ENCODE measurements around the gene HDGFL2.
A peak's percentile ranks its signal among the peaks of the same experiment; 100 is the strongest.

HDGFL2 gene

DNA sequence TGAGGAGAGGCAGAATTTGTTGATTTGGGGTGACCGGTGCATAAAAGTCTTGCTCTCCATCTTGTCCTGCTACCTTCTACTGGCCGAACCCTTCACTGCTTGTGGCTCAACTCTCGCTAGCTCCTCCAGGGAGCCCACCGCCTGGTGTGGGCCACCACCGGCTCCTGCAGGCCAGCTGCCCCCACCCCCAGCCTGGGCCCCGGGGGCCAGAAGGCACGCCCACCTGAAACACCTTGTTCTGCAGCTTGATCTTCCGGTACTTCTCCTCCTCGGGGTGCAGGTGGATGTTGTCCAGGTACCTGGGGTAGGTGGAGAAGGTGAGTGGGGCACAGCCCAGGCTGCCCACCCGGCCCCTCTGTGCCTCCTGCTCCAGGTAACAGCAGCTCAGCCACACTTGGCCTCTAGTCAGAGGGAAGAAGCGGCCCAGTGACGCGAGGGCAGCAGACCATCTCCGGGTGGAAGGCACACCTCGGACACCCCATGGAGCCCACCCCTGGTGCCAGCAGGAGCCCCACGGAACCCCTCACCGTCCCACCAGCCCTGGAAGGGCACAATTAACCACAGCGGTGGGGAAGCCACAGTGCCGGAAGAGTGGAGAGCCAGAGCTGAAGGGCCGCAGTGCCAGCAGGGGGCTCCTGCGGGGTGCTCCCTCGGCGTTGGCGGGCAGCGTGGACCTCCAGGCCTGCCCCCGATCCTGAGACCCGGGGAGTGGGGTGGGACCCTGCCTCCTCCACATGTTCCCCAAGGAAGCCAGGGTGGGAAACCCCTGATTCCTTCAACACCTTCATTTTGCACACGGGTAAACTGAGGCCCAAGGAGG lies 24.6 kb upstream of the HDGFL2 start:
- no peaks in the 10 kb centered on the region for H4K20me1 ChIP-seq (ENCODE audit: control insufficient read depth, insufficient read depth, low read depth, low read length)
- peaks cover 69% of the 10 kb centered on the region for H3K36me3 ChIP-seq (ENCODE audit: control insufficient read depth, low read length)
- no peaks in the 10 kb centered on the region for H3K27me3 ChIP-seq (ENCODE audit: control insufficient read depth, low read length)
- no peaks in the 10 kb centered on the region for H3K9me3 ChIP-seq (ENCODE audit: control insufficient read depth, insufficient read depth, low read length)
- no peaks in the 10 kb centered on the region for H3F3A ChIP-seq (ENCODE audit: control insufficient read depth, insufficient read depth)
- TF ChIP-seq EZH2phosphoT487 (IDR thresholded peaks at IDR 0.05; ENCODE audit: borderline replicate concordance, low read length) = no peak
- TF ChIP-seq, protein P1, sequence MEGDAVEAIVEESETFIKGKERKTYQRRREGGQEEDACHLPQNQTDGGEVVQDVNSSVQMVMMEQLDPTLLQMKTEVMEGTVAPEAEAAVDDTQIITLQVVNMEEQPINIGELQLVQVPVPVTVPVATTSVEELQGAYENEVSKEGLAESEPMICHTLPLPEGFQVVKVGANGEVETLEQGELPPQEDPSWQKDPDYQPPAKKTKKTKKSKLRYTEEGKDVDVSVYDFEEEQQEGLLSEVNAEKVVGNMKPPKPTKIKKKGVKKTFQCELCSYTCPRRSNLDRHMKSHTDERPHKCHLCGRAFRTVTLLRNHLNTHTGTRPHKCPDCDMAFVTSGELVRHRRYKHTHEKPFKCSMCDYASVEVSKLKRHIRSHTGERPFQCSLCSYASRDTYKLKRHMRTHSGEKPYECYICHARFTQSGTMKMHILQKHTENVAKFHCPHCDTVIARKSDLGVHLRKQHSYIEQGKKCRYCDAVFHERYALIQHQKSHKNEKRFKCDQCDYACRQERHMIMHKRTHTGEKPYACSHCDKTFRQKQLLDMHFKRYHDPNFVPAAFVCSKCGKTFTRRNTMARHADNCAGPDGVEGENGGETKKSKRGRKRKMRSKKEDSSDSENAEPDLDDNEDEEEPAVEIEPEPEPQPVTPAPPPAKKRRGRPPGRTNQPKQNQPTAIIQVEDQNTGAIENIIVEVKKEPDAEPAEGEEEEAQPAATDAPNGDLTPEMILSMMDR (IDR thresholded peaks at IDR 0.05; ENCODE audit: low read depth, low read length, poor library complexity, severe bottlenecking) = peak; percentile 7
- no peak overlapping the region for H3K4me3 ChIP-seq (ENCODE audit: low read length)
- no peak overlapping the region for H3K27ac ChIP-seq (ENCODE audit: low read depth, low read length)
- H3K4me2 ChIP-seq (ENCODE audit: low read length) = no peak overlapping the region
- no peaks in the 10 kb centered on the region for H3K79me2 ChIP-seq (ENCODE audit: control insufficient read depth, low read length)
- H3K9me2 ChIP-seq (replicated peaks; ENCODE audit: control insufficient read depth, low read length) = no peaks in the 10 kb centered on the region
- no peaks in the 10 kb centered on the region for H3K4me1 ChIP-seq (ENCODE audit: control insufficient read depth, low read length)

DNA sequence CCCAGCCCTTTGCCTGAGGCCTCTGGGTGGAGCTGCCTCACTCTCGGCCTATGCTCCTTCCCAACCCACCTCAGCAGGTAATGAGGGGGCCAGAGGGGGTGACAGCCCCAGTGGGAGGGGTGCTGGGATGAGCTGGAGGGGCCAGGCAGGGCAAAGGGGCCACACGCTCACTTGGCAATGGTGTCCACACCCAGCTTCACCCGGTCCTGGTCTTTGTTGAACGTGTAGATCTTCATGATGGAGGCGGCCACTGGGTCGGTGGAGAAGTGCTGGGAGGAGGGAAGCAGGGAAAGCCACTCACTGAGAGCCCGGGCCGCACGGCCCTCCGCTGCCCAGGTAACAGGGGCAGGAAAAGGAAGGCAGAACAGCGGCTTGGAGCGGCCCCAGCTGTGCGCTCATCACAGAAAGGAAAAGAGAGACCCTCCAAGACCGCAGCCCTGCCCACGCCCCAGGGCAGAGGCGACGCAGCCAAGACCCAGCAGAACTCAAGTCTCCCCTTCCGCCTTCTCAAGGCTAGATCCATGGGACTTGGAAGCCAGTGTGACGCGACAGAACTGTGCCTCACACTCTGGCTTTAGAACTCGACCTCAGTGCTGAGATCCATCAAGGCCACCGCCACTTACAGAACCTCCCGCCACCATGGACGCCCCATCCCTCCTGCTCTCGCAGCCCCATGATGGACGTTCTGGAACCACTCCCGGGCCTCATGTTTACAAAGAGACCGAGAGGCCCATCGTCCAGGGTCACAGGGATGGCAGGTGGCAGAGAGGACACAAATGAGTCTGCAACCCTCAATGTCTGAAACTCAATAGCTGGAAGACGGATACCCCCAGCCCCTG lies 23.7 kb upstream of the HDGFL2 start:
- Histone ChIP-seq H3K9me3 (ENCODE audit: control insufficient read depth, insufficient read depth, low read length) (no peaks in the 10 kb centered on the region), H3K36me3 (ENCODE audit: control insufficient read depth, low read length) (peaks cover 66% of the 10 kb centered on the region), H3K4me3 (ENCODE audit: low read length) (no peak overlapping the region), H3K79me2 (ENCODE audit: control insufficient read depth, low read length) (no peaks in the 10 kb centered on the region), H3K9me2 (replicated peaks; ENCODE audit: control insufficient read depth, low read length) (no peaks in the 10 kb centered on the region), H3F3A (ENCODE audit: control insufficient read depth, insufficient read depth) (no peaks in the 10 kb centered on the region), H3K4me2 (ENCODE audit: low read length) (no peak overlapping the region), H3K27ac (ENCODE audit: low read depth, low read length) (no peak overlapping the region), H3K4me1 (ENCODE audit: control insufficient read depth, low read length) (no peaks in the 10 kb centered on the region), H4K20me1 (ENCODE audit: control insufficient read depth, insufficient read depth, low read depth, low read length) (no peaks in the 10 kb centered on the region), H3K27me3 (ENCODE audit: control insufficient read depth, low read length) (no peaks in the 10 kb centered on the region)
- TF ChIP-seq, protein P1 (IDR thresholded peaks at IDR 0.05; ENCODE audit: low read depth, low read length, poor library complexity, severe bottlenecking) = no peak
- TF ChIP-seq EZH2phosphoT487 (IDR thresholded peaks at IDR 0.05; ENCODE audit: borderline replicate concordance, low read length) = no peak

DNA sequence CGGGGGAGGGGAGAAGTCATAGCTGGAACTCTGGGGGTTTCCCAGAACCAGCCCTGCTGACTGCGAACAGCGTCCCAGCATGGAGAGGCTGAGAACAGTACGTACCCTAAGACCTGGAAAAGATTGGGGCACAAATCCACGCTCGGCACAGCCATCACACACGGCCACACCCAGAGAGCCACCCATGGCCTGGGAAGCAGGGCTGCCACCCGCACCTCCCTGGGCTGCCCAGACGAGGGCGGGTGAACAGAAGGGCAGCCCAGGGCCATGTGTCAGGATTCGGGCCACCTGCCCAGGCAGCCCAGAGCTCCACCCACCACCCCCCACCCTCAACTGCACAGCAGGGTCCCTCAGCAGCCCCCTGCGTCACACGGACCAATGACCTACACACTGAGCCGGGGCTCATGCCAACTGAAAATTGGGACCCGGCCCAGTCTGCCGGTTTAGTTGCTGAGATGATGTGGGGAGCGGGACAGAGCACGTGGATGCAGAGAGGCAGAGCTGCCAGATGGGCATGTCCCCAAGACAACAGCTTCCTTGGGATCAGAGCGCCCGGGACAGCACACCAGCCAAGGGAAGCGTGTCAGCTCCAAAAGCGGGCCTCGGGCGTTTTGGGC lies 23.0 kb upstream of the HDGFL2 start:
- Histone ChIP-seq H3K36me3 (ENCODE audit: control insufficient read depth, low read length) (peaks cover 60% of the 10 kb centered on the region), H4K20me1 (ENCODE audit: control insufficient read depth, insufficient read depth, low read depth, low read length) (no peaks in the 10 kb centered on the region), H3K4me1 (ENCODE audit: control insufficient read depth, low read length) (no peaks in the 10 kb centered on the region), H3K79me2 (ENCODE audit: control insufficient read depth, low read length) (no peaks in the 10 kb centered on the region), H3K4me3 (ENCODE audit: low read length) (no peak overlapping the region), H3F3A (ENCODE audit: control insufficient read depth, insufficient read depth) (no peaks in the 10 kb centered on the region), H3K27ac (ENCODE audit: low read depth, low read length) (no peak overlapping the region), H3K9me3 (ENCODE audit: control insufficient read depth, insufficient read depth, low read length) (no peaks in the 10 kb centered on the region), H3K9me2 (replicated peaks; ENCODE audit: control insufficient read depth, low read length) (no peaks in the 10 kb centered on the region), H3K4me2 (ENCODE audit: low read length) (no peak overlapping the region), H3K27me3 (ENCODE audit: control insufficient read depth, low read length) (no peaks in the 10 kb centered on the region)
- TF ChIP-seq, protein P1 (IDR thresholded peaks at IDR 0.05; ENCODE audit: low read depth, low read length, poor library complexity, severe bottlenecking) = no peak
- TF ChIP-seq EZH2phosphoT487 (IDR thresholded peaks at IDR 0.05; ENCODE audit: borderline replicate concordance, low read length) = no peak

Measured in DOHH2 (cell line).